ENCODE data around the gene LENEP. TPM values are rescaled to one million over a fixed set of nuclear protein-coding genes. Genes with fewer than 3 reads are reported as not detected.

LENEP gene
- total RNA-seq, 1 experiment from 2014 or later, result 1.3 TPM

DNA sequence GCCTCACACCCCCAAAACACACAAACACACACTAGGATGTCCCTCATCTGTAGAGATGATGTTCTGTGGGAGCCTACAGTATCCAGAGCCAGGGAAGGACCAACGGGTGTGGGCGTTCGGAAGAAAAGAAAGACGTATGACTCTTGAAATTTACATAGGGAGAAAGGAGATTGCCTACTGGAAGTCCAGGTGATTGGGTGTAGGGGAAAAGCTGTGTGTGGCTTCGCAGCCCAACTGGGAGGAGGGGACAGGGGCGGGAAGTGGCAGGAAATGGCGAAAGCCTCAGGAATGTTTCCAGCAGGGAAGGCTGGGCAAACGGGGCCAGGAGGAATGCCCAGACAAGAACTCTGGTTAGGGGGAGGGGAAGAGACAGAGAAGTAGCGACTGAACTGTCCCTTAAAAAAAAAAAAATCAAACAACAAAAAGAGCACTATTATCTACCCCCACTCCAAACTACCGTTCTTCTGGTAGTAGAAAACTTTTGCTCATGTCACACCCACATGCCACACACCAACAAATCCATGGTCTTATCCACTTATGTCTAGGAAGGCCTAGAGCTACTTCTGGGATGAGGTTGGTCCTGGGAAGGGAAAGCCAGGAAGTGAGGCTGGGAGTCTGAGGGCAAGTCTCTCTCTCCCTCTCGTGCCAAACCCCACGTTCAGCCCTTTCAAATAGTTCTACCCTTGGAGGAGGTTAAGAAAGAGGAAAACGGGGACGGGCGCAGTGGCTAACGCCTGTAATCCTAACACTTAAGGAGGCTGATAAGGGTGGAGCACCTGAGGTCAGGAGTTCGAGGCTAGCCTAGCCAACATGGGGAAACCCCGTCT is 20.7 kb upstream of the LENEP start:
- peaks cover 6% of the 10 kb centered on the region; the same call in 1 of the 2 replicates for H4K20me1 ChIP-seq (ENCODE audit: insufficient read depth)
- H2AFZ ChIP-seq, result no peak overlapping the region
- ChIA-PET POLR2A (ENCODE audit: unreplicated experiment) (interaction anchor here (0.5 to 1.1 kb wide), 12 partner anchors 17 to 1274 kb away, joined by 3 to 28 read pairs (median 5); partner anchors contain the start of genes LENEP and PBXIP1), CTCF (interaction anchor here (1.1 to 1.5 kb wide), 2 partner anchors 11 to 66 kb away, joined by 4 to 5 read pairs; partner anchors contain the start of gene FLAD1)
- no peaks in the 10 kb centered on the region for H3K9me3 ChIP-seq (ENCODE audit: insufficient read depth, low read depth)
- H3K4me3 ChIP-seq, result peak overlapping the region; percentile 87
- peak overlapping the region; percentile 97 for H3K27ac ChIP-seq
- peaks cover 55% of the 10 kb centered on the region for H3K4me1 ChIP-seq (replicated peaks; ENCODE audit: insufficient read depth)
- H3F3A ChIP-seq (ENCODE audit: insufficient read depth, low read depth), result peaks cover 54% of the 10 kb centered on the region
- DNase-seq, result peak; percentile 91
- peaks cover 16% of the 10 kb centered on the region; the same call in 1 of the 2 replicates for H3K36me3 ChIP-seq (ENCODE audit: low read depth)
- intact Hi-C loops (cut with micrococcal nuclease; ENCODE audit: unreplicated experiment), result loop anchor here (1.0 to 5.0 kb wide), 4 partner anchors 29 to 350 kb away; partner anchors contain the start of genes RUSC1 and SLC50A1
- peaks cover 70% of the 10 kb centered on the region for H3K79me2 ChIP-seq (ENCODE audit: low read depth)
- TF ChIP-seq, protein P1, sequence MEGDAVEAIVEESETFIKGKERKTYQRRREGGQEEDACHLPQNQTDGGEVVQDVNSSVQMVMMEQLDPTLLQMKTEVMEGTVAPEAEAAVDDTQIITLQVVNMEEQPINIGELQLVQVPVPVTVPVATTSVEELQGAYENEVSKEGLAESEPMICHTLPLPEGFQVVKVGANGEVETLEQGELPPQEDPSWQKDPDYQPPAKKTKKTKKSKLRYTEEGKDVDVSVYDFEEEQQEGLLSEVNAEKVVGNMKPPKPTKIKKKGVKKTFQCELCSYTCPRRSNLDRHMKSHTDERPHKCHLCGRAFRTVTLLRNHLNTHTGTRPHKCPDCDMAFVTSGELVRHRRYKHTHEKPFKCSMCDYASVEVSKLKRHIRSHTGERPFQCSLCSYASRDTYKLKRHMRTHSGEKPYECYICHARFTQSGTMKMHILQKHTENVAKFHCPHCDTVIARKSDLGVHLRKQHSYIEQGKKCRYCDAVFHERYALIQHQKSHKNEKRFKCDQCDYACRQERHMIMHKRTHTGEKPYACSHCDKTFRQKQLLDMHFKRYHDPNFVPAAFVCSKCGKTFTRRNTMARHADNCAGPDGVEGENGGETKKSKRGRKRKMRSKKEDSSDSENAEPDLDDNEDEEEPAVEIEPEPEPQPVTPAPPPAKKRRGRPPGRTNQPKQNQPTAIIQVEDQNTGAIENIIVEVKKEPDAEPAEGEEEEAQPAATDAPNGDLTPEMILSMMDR (conservative IDR thresholded peaks at IDR 0.05), result no peak
- no peak for TF ChIP-seq EZH2 (IDR thresholded peaks at IDR 0.05; ENCODE audit: low read depth)
- TSS peak; percentile 58 for BruUV-seq (replicated peaks)
- H3K4me2 ChIP-seq, result peak overlapping the region; percentile 93
- no peaks in the 10 kb centered on the region for H3K27me3 ChIP-seq (ENCODE audit: insufficient read depth, low read depth)
- no peaks in the 10 kb centered on the region for H3K9me2 ChIP-seq (ENCODE audit: insufficient read depth)

DNA sequence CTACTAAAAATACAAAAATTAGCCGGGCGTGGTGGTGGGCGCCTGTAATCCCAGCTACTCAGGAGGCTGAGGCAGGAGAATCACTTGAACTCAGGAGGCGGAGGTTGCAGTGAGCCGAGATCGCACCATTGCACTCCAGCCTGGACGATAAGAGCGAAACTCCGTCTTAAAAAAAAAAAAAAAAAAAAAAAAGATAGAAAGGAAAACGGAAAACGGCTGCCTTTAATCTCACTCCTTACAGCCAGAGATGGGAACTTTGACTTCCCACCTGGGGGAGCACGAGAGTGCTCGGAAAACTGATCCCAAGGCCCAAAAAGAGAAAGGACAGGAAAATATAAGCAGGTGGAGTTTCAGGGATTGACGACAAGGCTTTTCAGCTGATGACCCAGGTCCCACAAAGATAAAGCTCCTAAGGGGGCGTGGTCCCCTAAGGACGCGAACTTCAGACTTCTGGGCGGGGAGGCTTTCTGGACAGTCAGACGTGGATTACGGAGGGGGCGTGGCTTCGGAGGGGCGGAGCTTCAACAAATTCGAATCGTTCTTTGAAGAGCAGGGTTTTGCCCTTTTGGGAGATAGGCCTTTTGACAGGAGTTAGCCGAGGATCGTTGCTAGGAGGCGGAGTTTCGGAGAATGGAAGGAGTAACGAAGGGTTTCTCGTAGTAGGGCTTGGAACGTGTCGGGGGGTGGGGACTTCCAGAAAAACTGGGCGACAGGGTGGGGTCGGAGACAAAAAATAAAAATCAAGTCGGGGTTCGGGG is 19.9 kb upstream of the LENEP start:
- Histone ChIP-seq H3K4me1 (replicated peaks; ENCODE audit: insufficient read depth) (peaks cover 55% of the 10 kb centered on the region), H2AFZ (no peak overlapping the region), H3K27ac (peak overlapping the region; percentile 97), H3K4me3 (peak overlapping the region; percentile 87), H3F3A (ENCODE audit: insufficient read depth, low read depth) (peaks cover 62% of the 10 kb centered on the region), H3K4me2 (peak overlapping the region; percentile 93), H3K27me3 (ENCODE audit: insufficient read depth, low read depth) (no peaks in the 10 kb centered on the region), H3K9me2 (ENCODE audit: insufficient read depth) (no peaks in the 10 kb centered on the region), H3K36me3 (ENCODE audit: low read depth) (peaks cover 22% of the 10 kb centered on the region; the same call in 1 of the 2 replicates), H3K79me2 (ENCODE audit: low read depth) (peaks cover 74% of the 10 kb centered on the region), H3K9me3 (ENCODE audit: insufficient read depth, low read depth) (no peaks in the 10 kb centered on the region), H4K20me1 (ENCODE audit: insufficient read depth) (peaks cover 6% of the 10 kb centered on the region; the same call in 1 of the 2 replicates)
- intact Hi-C loops (cut with micrococcal nuclease; ENCODE audit: unreplicated experiment), result loop anchor here (1.0 to 5.0 kb wide), 4 partner anchors 28 to 349 kb away; partner anchors contain the start of genes RUSC1 and SLC50A1
- DNase-seq, result peak; percentile 98
- no peak for TF ChIP-seq EZH2 (IDR thresholded peaks at IDR 0.05; ENCODE audit: low read depth)
- TF ChIP-seq, protein P1 (conservative IDR thresholded peaks at IDR 0.05), result no peak
- BruUV-seq (replicated peaks), result no TSS peak
- ChIA-PET POLR2A (ENCODE audit: unreplicated experiment) (interaction anchor here (0.5 to 1.0 kb wide), 10 partner anchors 17 to 1015 kb away, joined by 3 to 28 read pairs (median 5); partner anchors contain the start of genes CRTC2 and PBXIP1), CTCF (interaction anchor here (0.6 to 1.5 kb wide), 3 partner anchors 10 to 111 kb away, joined by 3 to 22 read pairs (median 5); partner anchors contain the start of gene FLAD1)
